Natural killer cell (primary cell): ENCODE data around the gene RAPGEF2. TPM values are rescaled to one million over a fixed set of nuclear protein-coding genes. Genes with fewer than 3 reads are reported as not detected.

Experiments
- ATAC-seq, 3 donors: fragments of 150-1000 bp in 2 of 3; fragments of 200-7000 bp in 1 of 3; cut with Tn5 transposase; 1 replicate in 1 of 3; 2 replicates in 2 of 3; pipeline ENCODE4 v1.10.0; 2021; ENCODE audit warnings: mild to moderate bottlenecking in 2 of 3, moderate library complexity in 2 of 3
- DNase-seq, 2 donors: peaks; one replicate each; pipeline versions ENCODE4 v3.0.0 to v3.0.0-alpha.2; 2013 to 2021; ENCODE audit warnings: mixed read lengths in 1 of 2
- H3K27ac ChIP-seq: one replicate; pipeline ENCODE4 v1.5.1; 2013; ENCODE audit warnings: mild to moderate bottlenecking, low read length
- H3K27me3 ChIP-seq: one replicate; pipeline ENCODE4 v1.6.1; 2013; ENCODE audit warnings: low read length; ENCODE audit not compliant: control insufficient read depth, insufficient read depth
- H3K36me3 ChIP-seq: one replicate; pipeline ENCODE4 v1.6.1; 2013; ENCODE audit warnings: low read length; ENCODE audit not compliant: control insufficient read depth, insufficient read depth
- H3K4me1 ChIP-seq: one replicate; pipeline ENCODE4 v1.6.1; 2013; ENCODE audit warnings: low read length; ENCODE audit not compliant: control insufficient read depth, insufficient read depth
- H3K4me3 ChIP-seq: one replicate; pipeline ENCODE4 v1.5.1; 2013; ENCODE audit warnings: low read length
- H3K9me3 ChIP-seq: one replicate; pipeline ENCODE4 v1.6.1; 2013; ENCODE audit warnings: low read length; ENCODE audit not compliant: control insufficient read depth, insufficient read depth
- H3K27ac Mint-ChIP-seq, 2 donors: one replicate each; pipeline ENCODE4 v1.8.0; 2022; ENCODE audit warnings: mild to moderate bottlenecking in 2 of 2, mixed read lengths in 2 of 2, moderate library complexity in 1 of 2
- H3K27me3 Mint-ChIP-seq, 2 donors: one replicate each; pipeline ENCODE4 v1.8.0; 2022; ENCODE audit warnings: low read depth in 2 of 2, mixed read lengths in 2 of 2
- H3K36me3 Mint-ChIP-seq: one replicate; pipeline ENCODE4 v1.8.0; 2022; ENCODE audit warnings: mixed read lengths
- H3K4me1 Mint-ChIP-seq, 2 donors: one replicate each; pipeline ENCODE4 v1.8.0; 2022; ENCODE audit warnings: mixed read lengths in 2 of 2
- H3K4me3 Mint-ChIP-seq: one replicate; pipeline ENCODE4 v1.8.0; 2022; ENCODE audit warnings: mild to moderate bottlenecking, moderate library complexity, mixed read lengths
- H3K9me3 Mint-ChIP-seq, 2 donors: one replicate each; pipeline ENCODE4 v1.8.0; 2022; ENCODE audit warnings: mixed read lengths in 2 of 2
- CTCF ChIP-seq: fragments of 200-600 bp; IDR thresholded peaks from one replicate; pipeline ENCODE4 v1.8.0; 2022; ENCODE audit warnings: antibody characterized with exemption
- WGBS: methylation state at CpG from one replicate; pipeline ENCODE4 v1.1.7; 2013; ENCODE audit warnings: missing lambda C conversion rate; ENCODE audit not compliant: insufficient coverage; 5-methylcytosine and 5-hydroxymethylcytosine counted together
- intact Hi-C: fragments of 100-400 bp; cut with micrococcal nuclease; formaldehyde crosslinking; loops from one replicate; pipeline ENCODE4 v1.14.2; 2022
- total RNA-seq, 4 donors: library from RNA; stranded (reverse); fragments of 120-200 nt in 1 of 4; gene quantifications; one replicate each; pipeline versions ENCODE4 v1.2.3 to v1.2.4, GENCODE V29; 2013 to 2022

The RAPGEF2 gene
- total RNA-seq, 3 donors from 2014 or later (not counting 1 experiment from before 2014, with no cell fraction given), result 21.9 to 55.6 (median 27.6) TPM

DNA sequence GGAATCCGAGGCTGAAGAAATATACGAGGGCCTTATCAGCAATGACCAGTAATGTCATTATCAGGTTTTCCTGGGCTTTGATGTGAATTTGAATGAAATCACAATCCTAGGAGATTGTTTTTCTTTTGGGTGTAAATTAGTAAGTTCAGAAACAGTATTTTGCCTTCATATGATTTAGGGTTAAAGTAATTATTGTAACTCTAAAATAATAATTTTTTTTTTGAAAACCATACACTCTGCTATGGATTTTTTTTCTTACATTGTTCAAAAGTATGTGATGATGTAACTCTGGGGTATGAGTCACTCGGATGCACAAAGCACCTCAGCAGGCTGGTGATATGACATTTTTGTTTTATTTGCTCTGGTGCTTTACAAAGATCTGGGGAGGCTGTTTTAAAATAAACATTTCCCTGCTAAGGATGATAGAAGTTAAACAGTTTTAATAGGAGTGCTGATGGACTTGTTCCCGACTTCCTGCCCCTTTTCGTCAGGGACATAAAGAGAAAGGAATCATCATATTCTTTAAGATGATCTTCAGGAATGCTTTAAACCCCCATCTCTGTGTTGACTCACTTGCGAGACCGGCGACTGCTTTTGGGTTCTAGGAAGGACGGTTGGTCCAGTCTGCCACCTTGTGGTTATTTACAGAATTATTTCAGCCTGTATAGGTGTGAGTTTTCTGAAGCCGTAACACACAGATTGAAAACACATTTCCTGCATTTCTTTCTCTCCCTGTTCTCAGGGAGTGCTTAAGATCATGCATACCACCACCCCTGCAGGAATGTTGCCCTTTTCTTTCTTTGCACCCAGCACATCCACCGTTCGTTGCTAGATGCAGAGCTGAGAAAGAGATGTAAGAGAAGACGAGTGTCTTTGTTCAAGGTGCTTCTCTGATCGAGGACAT, 72.5 kb downstream of the RAPGEF2 start:
- H3K4me3 ChIP-seq, result no peak overlapping the region
- peak; percentile 86 for TF ChIP-seq CTCF
- H3K9me3 ChIP-seq, result no peaks in the 10 kb centered on the region
- Mint-ChIP-seq H3K4me1 (peaks cover 9 to 21% of the 10 kb centered on the region in 2 donors), H3K4me3 (no peak overlapping the region), H3K9me3 (no peaks in the 10 kb centered on the region), H3K27me3 (peaks cover 7 to 9% of the 10 kb centered on the region in 2 donors), H3K36me3 (no peaks in the 10 kb centered on the region), H3K27ac (peak overlapping the region in 1 of 2 donors; percentile 60)
- 21% methylated on average over 14 of the region's 14 CpGs for WGBS
- intact Hi-C loops, result loop anchor here (1.0 to 10.0 kb wide), 3 partner anchors 318 to 921 kb away; no protein-coding TSS in a partner anchor
- DNase-seq (peak; percentile 40 to 85), ATAC-seq (peak; percentile 90 to 97 (median 93))
- no peaks in the 10 kb centered on the region for H3K27me3 ChIP-seq
- no peak overlapping the region for H3K27ac ChIP-seq
- H3K4me1 ChIP-seq, result peaks cover 6% of the 10 kb centered on the region
- no peaks in the 10 kb centered on the region for H3K36me3 ChIP-seq

- Mint-ChIP-seq H3K9me3 (no peaks in the 10 kb centered on the region), H3K27ac (peak overlapping the region in 1 of 2 donors; percentile 60), H3K27me3 (peaks cover 7 to 9% of the 10 kb centered on the region in 2 donors), H3K36me3 (no peaks in the 10 kb centered on the region), H3K4me1 (peaks cover 9 to 22% of the 10 kb centered on the region in 2 donors), H3K4me3 (no peak overlapping the region)
- DNase-seq (no peak), ATAC-seq (peak in 1 of 3 donors; percentile 6)
- Histone ChIP-seq H3K27ac (no peak overlapping the region), H3K36me3 (no peaks in the 10 kb centered on the region), H3K4me3 (no peak overlapping the region), H3K4me1 (peaks cover 6% of the 10 kb centered on the region), H3K27me3 (no peaks in the 10 kb centered on the region), H3K9me3 (no peaks in the 10 kb centered on the region)
- intact Hi-C loops, result loop anchor here (1.0 to 10.0 kb wide), 3 partner anchors 319 to 921 kb away; no protein-coding TSS in a partner anchor
- TF ChIP-seq CTCF, result no peak
- WGBS, result 45% methylated on average over 2 of the region's 4 CpGs
These were observed 73.1 kb downstream of the RAPGEF2 start for GRCh38 chr4:159175989-159176375.

DNA sequence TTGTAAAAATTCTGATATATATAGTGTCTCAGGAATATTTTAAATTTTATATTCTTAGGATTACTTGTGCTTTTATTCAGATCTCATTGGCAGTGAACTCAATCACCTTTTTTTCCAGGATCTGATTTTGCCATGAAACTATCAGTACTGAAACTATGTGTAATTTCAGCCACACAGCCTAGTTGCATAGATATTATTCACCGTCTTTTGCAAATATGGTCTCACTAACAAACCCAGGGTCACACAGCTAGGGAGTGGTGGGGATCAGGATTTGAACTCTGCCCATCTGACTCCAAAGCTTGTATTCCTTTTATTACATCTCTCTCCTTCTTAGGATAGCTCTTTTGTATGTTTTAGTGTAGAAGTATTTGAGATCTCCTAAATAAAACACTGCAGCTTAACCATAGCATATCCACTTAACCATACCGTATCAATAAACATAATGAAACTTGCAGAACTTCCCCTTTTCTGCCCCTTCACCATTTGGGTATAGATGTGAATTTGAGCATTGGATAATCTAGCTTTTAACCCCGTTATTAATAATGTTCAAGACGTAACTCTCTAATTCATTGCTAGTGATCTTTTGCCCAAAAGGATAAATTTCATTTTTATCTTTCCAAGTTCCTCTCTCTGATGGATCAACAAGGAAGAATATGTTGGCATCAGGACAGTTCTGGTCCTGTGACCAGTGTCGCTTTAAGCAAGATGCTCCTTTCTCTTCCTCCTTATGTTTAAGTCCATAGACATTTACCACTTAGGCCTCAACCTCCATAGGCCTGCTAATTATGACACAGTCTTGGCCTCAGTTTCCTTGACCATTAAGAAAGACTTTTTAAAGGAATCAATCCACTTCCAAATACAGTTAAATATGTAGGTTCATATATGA, 74.6 kb downstream of the RAPGEF2 start:
- Histone ChIP-seq H3K4me3 (no peak overlapping the region), H3K9me3 (no peaks in the 10 kb centered on the region), H3K4me1 (peaks cover 6% of the 10 kb centered on the region), H3K27ac (no peak overlapping the region), H3K27me3 (no peaks in the 10 kb centered on the region), H3K36me3 (no peaks in the 10 kb centered on the region)
- H3K4me1 Mint-ChIP-seq, result peaks cover 9 to 22% of the 10 kb centered on the region in 2 donors
- no peak for TF ChIP-seq CTCF
- H3K27ac Mint-ChIP-seq, result no peak overlapping the region
- peaks cover 7 to 9% of the 10 kb centered on the region in 2 donors for H3K27me3 Mint-ChIP-seq
- intact Hi-C loops, result loop anchor here (10.0 kb wide), 1 partner anchor 923 kb away; no protein-coding TSS in a partner anchor
- H3K36me3 Mint-ChIP-seq, result no peaks in the 10 kb centered on the region
- no peaks in the 10 kb centered on the region for H3K9me3 Mint-ChIP-seq
- ATAC-seq, result no peak
- 75% methylated on average over 3 of the region's 5 CpGs for whole genome bisulfite sequencing
- H3K4me3 Mint-ChIP-seq, result no peak overlapping the region
- no peak for DNase-seq
